Fibroblast of peridontal ligament (primary cell): ENCODE data around the gene LMTK2.
A peak's percentile ranks its signal among the peaks of the same experiment; 100 is the strongest.

Experiments
- DNase-seq: peaks from one replicate; pipeline ENCODE4 v3.0.0-alpha.2; 2010; ENCODE audit errors: extremely low read depth

Gene LMTK2

DNA sequence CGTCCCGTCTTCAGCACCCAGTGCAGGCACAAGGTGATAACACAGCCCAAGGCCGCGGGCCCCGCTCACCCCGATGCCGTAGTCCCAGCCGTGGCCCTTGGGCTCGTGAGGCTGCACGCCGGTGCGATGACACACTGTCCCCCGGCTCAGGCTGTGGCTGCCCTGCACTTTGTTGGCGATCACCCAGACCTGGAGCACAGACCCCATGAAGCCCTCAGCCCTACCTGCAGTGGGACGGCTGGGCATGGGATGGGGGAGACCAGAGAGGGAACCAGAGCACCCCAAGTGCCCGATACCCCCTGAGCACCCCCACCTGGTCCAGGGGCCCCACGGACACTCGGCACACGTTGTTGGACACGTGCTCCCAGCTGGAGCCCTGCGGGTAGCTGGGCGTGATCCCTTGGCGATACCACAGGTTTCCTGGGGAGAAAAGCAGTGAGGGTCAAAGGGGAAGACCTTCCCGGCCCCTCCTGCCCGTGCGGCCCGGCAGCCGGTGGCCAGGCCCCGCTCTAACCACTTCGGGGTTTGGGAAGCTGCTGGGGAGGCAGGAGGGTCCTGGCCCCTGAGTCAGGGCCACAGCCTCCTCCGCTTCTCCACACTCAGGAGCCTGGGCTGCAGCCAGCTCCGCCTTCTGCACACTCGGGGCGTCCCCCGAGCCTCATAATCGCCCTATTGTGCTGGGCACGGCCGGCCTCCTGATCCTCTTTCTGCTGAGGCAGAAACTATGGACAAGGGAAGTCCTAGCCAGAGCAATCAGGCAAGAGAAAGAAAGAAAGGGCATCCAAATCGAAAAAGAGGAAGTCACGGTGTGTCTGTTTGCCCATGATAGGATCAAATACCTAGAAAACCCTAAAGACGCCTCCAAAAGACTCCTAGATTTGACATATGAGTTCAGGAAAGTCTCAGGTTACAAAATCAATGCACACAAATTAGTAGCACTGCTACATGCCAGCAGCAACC lies 111.2 kb downstream of the LMTK2 start:
- no peak for DNase-seq

GRCh38 chr7:98219382-98219781 lies 112.7 kb downstream of the LMTK2 start:
- peak; percentile 12 for DNase-seq

DNA sequence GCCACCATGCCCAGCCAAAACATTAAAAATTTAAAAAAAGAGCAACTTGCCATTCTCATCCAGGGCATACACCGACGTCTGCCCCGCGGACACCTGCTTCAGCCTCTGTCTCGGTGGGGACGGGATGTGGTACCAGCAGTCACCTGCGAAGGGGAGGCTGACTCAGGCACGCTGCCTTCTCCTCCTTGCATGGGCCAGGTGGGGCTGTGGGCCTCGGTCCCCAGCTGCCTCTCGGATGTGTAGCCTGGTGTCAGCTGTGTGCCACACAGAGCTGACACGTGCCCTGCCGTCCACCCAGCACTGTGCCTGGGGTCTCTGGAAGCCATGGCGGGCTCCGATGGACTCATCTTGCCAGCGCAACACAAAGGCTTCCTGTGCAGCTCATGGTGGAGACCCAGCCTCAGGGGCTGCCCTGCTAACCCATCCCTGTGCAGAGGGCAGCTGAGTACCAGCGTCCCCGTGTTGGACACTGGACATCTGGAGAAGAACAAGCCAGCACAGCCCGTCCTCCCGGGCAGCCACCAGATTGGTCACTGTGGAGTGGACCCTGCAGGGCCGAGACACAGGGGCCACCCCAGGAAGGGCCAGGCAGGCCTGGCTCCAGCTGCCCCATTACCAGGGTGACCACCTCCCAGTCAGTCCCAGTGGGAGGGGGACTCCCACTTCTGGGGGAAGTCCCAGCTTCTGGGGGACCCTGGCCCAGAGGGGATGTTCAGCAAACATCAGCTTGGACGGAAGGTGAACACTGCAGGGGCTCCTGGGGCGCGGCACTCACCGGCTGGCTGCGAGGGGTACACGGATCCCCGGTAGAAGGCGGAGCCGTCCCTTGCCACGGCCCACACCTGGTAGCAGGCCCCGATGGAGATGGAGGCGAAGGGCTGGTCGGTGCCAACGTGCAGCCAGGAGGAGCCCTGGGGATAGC lies 115.2 kb downstream of the LMTK2 start:
- DNase-seq, result no peak

GRCh38 chr7:98222533-98223195 lies 116.0 kb downstream of the LMTK2 start:
- no peak for DNase-seq

- DNase-seq, result no peak
Measured at GRCh38 chr7:98223351-98223897, 116.8 kb downstream of the LMTK2 start.

DNA sequence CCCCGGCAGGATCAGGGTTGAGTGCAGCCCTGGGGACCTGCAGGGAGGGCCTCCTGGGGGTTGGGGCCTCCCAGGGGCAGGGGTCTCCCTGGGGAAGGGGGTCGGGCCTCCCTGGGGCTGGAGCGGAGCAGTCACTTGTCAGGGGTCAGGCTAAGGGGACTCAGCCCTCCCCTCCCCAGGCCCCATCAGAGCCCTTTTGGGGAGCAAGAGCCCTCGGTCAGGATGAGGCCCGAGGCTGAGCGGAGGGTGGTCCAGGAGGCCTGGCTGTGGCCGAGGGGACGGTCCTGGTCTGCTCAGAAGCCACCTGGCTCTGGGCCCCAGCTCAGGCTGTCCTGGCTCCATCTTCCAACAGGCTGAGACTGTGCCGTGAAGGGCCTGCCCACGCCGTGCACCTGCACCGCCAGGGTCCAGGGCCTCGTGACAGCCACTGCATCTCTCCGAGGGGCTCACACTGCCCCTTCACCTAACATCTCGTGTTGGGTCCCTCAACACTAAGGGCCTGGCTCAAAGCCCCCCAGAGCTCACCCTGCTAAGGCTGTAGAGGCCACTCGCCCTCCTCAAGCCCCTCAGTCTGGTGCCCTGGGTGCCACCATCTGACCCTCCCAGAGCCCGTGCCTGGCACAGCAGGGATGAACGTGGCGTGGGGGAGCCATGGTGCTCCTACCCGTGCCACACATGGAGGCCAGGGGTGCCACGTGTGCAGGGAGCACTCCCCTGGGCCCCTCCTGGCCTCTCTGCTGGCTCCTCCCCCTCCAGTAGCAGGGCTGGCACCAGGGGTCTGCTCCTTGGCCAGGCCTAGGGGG lies 117.4 kb downstream of the LMTK2 start:
- DNase-seq, result no peak

- no peak for DNase-seq
Measured at GRCh38 chr7:98224701-98225181, 118.1 kb downstream of the LMTK2 start.

DNA sequence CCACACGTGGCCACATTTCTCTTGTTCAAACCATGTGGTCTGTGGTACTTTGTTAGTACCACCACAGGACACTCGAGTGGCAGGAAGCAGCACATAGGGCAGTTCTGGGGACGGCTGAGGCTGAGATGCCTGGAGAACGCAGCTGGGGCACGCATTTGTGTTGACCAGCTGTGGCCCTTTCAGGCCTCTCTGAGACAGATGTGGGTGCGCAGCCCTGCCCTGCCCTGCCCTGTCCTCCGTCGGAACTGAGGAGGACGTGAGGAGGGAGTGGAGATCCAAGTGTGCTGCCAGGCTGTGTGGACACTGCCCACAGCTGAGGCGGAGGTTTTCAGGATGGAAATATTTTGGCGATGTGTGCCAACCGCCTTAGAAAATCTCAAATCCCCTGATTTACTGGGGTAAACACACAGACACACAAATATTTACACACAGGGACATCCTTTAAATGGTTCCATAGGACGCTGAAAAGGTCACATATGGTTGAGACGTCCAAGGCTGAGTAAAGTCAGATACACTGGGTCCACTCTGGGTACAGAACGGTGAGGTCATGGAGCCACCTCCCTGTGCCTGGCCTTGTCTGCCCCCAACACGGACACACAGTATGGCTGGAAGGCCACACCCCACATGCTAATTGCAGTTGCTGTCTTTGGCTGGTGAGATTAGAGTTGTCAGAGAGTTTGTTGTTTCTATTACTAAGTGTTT lies 119.4 kb downstream of the LMTK2 start:
- no peak for DNase-seq

- DNase-seq, result no peak
Measured at GRCh38 chr7:98227939-98228338, 121.3 kb downstream of the LMTK2 start.

- no peak for DNase-seq
Measured at GRCh38 chr7:98228801-98229200, 122.1 kb downstream of the LMTK2 start.

GRCh38 chr7:98229441-98229840 lies 122.8 kb downstream of the LMTK2 start:
- no peak for DNase-seq

- no peak for DNase-seq
Measured at GRCh38 chr7:98229991-98230745, 123.5 kb downstream of the LMTK2 start.

- DNase-seq, result no peak
Measured at GRCh38 chr7:98230746-98231471, 124.2 kb downstream of the LMTK2 start.

GRCh38 chr7:98231493-98232262 lies 125.0 kb downstream of the LMTK2 start:
- DNase-seq, result no peak

GRCh38 chr7:98232263-98232585 lies 125.6 kb downstream of the LMTK2 start:
- DNase-seq, result no peak

DNA sequence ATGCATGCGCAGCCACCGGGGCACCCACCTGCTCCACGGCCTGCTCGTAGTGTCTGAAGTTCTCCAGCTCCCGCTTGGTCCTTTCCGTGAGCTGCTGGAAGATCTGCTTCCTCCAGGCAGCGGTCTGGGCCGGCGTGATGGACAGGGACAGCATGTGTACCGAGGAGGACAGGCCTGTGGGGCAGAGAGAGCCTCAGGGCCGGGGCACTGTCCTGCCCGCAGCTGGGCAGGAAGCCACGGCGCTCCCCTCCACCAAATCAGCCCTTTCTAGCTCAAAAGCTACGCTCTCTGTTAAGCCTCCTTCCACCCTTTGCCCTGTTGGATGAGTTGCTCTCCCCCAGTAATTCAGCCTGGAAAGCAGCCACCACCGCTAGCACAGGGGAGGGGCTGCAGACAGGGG lies 126.1 kb downstream of the LMTK2 start:
- no peak for DNase-seq

DNA sequence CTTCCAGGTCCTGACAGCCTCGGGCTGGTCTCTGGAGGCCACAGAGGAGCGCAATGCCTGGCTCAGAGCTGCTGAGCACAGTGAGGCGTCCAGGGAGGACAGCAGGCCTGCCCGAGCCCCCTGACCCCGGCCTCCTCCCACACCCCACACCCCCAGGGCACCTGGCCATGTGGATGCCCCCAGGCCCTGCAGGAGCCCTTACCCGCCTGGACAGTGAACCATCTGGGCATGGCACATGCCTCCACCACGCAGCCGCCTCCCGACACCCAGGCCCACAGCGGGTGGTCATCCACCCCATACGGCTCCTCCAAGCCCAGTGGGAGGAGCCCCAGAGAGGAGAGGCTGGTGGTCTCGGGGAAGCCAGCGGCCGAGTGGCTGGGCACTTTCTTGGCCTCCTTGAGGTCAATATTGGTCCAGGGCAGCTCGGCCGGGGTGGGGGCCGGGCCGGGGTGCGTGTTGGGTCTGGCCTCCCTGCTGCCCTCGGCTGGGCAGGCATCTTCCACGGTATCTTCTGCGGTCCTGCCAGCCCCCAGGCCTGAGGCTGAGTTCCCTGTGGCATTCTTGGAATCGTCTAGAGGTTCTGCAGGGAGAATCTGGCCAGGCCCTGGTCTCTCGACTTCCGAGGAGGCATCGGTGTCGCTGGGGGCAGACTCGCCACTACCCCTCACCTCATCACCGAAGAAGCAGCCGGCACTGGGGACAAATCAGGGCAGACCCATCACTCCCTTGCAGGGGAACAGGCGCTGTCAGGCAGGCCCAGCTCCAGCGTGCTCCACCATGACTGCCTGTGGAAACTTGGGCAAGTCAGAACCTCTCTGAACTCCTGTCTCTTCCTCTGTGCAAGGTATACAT lies 126.8 kb downstream of the LMTK2 start:
- no peak for DNase-seq
